ENCODE results near the gene NPAS2.

The NPAS2 gene

GRCh38 chr2:100968146-100969145 is 148.5 kb downstream of the NPAS2 start:
- no peak for DNase-seq (ENCODE audit: low read depth)
- TF ChIP-seq CTCF (IDR thresholded peaks at IDR 0.05; ENCODE audit: low read length, missing control alignments): no peak
- no peak overlapping the region for H3K4me3 ChIP-seq (replicated peaks; ENCODE audit: low read depth, low read length)

GRCh38 chr2:100969998-100970397 is 150.1 kb downstream of the NPAS2 start:
- H3K4me3 ChIP-seq (replicated peaks; ENCODE audit: low read depth, low read length): no peak overlapping the region
- no peak for TF ChIP-seq CTCF (IDR thresholded peaks at IDR 0.05; ENCODE audit: low read length, missing control alignments)
- no peak for DNase-seq (ENCODE audit: low read depth)

DNA sequence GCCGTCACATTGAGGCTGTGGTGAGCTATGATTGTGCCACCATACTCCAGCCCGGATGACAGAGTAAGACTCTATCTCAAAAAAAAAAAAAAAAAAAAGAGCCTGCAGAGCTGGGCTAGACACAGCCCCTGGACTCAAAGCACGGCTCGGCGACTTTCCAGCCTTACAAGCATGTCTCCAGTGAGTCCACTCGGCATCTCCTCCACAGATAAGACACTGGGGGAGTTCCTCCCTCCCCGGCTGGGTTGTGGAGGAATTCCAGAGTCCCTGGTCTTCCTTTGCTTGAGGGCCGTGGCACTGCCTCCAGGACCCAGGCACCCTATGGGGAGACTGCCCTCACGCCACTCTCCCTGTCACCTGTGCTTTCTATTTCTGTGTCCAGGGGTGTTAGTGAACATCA is 151.3 kb downstream of the NPAS2 start:
- H3K4me3 ChIP-seq (replicated peaks; ENCODE audit: low read depth, low read length): no peak overlapping the region
- no peak for TF ChIP-seq CTCF (IDR thresholded peaks at IDR 0.05; ENCODE audit: low read length, missing control alignments)
- no peak for DNase-seq (ENCODE audit: low read depth)

DNA sequence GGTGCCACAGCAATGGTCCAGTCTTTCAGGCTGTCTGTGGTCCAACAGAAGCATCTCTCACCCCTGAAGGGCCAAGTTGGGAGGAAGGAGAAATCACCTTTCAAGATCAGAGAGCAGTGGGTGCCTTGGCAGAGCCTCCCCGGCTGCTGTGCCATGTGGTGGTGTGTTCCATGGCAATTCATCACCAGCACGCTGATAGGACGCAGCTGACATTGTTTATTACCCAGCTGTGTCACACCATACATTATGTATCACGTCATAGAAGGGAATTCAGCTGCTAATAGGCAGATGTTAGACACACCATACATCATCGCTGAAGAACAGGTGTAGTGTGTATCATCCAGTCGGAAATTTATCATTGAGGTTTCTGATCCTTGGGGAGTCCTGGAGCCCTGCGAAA is 152.5 kb downstream of the NPAS2 start:
- TF ChIP-seq CTCF (IDR thresholded peaks at IDR 0.05; ENCODE audit: low read length, missing control alignments): no peak
- no peak for DNase-seq (ENCODE audit: low read depth)
- H3K4me3 ChIP-seq (replicated peaks; ENCODE audit: low read depth, low read length): no peak overlapping the region

- DNase-seq (ENCODE audit: low read depth): no peak
- no peak overlapping the region for H3K4me3 ChIP-seq (replicated peaks; ENCODE audit: low read depth, low read length)
- TF ChIP-seq CTCF (IDR thresholded peaks at IDR 0.05; ENCODE audit: low read length, missing control alignments): no peak
Observed at GRCh38 chr2:100974712-100975520, 155.0 kb downstream of the NPAS2 start.

- H3K4me3 ChIP-seq (replicated peaks; ENCODE audit: low read depth, low read length): no peak overlapping the region
- no peak for TF ChIP-seq CTCF (IDR thresholded peaks at IDR 0.05; ENCODE audit: low read length, missing control alignments)
- no peak for DNase-seq (ENCODE audit: low read depth)
Observed at GRCh38 chr2:100975521-100975785, 155.5 kb downstream of the NPAS2 start.
